AG04450 (cell line): ENCODE measurements around the gene ERRFI1. TPM values are rescaled to one million over a fixed set of nuclear protein-coding genes. Genes with fewer than 3 reads are reported as not detected.

Source experiments
- CTCF ChIA-PET: fragments of 300-600, 350-600 bp; formaldehyde crosslinking; extraction: SDS; loops from one replicate; lab custom pipeline; 2022; ENCODE audit warnings: antibody characterized with exemption, inconsistent platforms; lab: Charles Lee
- POLR2A ChIA-PET: fragments of 350-600 bp; formaldehyde crosslinking; extraction: SDS; loops from one replicate; lab custom pipeline; 2021; ENCODE audit warnings: antibody characterized with exemption, inconsistent platforms; lab: Yijun Ruan, JAX
- DNase-seq: peaks from one replicate; pipeline ENCODE4 v3.0.0-alpha.2; 2011; ENCODE audit warnings: low read depth, low spot score
- H3K27ac ChIP-seq: one replicate; pipeline ENCODE4 v1.5.1; 2012; ENCODE audit warnings: low read depth, low read length, control low read depth
- H3K27me3 ChIP-seq: one replicate; pipeline ENCODE4 v1.6.0; 2012; ENCODE audit warnings: low read length; ENCODE audit not compliant: control insufficient read depth, insufficient read depth
- H3K4me3 ChIP-seq: 2 replicates; pipeline ENCODE4 v1.5.1; 2011; ENCODE audit warnings: mild to moderate bottlenecking, low read depth, low read length, control low read depth
- H3K9me3 ChIP-seq: 2 replicates; pipeline ENCODE4 v1.5.1; 2012; ENCODE audit warnings: low read length; ENCODE audit not compliant: control insufficient read depth, insufficient read depth
- polyA plus RNA-seq: library from polyadenylated mRNA; depleted of rRNA; stranded (reverse); fragments of >200 nt; gene quantifications from 2 replicates; pipeline ENCODE4 v1.2.3, GENCODE V29; 2011
- TF ChIP-seq, protein P1 (sequence below): IDR thresholded peaks from 2 replicates; pipeline ENCODE4 v1.5.1; 2011; ENCODE audit warnings: low read depth, low read length, control low read depth, inconsistent platforms

Gene ERRFI1
- polyA plus RNA-seq, 1 experiment: 105 TPM

DNA sequence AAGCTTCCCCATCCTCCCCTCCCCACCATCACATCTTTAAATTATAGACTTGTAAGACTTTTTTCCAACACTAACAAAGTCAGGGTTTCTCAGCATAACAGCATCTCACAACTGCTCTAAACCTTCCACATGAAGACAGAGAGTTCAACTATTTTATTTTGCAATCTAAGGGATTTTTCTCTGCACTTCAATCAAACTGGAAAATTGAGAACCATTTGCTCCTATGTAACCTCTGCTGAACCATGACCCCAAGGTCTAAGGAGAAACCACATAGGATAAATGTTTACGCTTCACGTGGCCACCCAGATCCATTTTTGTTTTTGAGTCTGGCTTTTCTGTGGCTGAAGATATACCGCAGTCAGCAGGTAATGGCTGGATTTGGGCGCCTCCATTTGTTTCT lies 13.2 kb downstream of the ERRFI1 start:
- TF ChIP-seq, protein P1, sequence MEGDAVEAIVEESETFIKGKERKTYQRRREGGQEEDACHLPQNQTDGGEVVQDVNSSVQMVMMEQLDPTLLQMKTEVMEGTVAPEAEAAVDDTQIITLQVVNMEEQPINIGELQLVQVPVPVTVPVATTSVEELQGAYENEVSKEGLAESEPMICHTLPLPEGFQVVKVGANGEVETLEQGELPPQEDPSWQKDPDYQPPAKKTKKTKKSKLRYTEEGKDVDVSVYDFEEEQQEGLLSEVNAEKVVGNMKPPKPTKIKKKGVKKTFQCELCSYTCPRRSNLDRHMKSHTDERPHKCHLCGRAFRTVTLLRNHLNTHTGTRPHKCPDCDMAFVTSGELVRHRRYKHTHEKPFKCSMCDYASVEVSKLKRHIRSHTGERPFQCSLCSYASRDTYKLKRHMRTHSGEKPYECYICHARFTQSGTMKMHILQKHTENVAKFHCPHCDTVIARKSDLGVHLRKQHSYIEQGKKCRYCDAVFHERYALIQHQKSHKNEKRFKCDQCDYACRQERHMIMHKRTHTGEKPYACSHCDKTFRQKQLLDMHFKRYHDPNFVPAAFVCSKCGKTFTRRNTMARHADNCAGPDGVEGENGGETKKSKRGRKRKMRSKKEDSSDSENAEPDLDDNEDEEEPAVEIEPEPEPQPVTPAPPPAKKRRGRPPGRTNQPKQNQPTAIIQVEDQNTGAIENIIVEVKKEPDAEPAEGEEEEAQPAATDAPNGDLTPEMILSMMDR: no peak
- ChIA-PET POLR2A (no interaction called here), CTCF (interaction anchor here (2.7 to 6.9 kb wide), 3 partner anchors 37 to 337 kb away, joined by 21 to 68 read pairs (median 28); no protein-coding TSS in a partner anchor)
- Histone ChIP-seq H3K27ac (no peak overlapping the region), H3K9me3 (no peaks in the 10 kb centered on the region), H3K27me3 (no peaks in the 10 kb centered on the region), H3K4me3 (no peak overlapping the region)
- DNase-seq: no peak

DNA sequence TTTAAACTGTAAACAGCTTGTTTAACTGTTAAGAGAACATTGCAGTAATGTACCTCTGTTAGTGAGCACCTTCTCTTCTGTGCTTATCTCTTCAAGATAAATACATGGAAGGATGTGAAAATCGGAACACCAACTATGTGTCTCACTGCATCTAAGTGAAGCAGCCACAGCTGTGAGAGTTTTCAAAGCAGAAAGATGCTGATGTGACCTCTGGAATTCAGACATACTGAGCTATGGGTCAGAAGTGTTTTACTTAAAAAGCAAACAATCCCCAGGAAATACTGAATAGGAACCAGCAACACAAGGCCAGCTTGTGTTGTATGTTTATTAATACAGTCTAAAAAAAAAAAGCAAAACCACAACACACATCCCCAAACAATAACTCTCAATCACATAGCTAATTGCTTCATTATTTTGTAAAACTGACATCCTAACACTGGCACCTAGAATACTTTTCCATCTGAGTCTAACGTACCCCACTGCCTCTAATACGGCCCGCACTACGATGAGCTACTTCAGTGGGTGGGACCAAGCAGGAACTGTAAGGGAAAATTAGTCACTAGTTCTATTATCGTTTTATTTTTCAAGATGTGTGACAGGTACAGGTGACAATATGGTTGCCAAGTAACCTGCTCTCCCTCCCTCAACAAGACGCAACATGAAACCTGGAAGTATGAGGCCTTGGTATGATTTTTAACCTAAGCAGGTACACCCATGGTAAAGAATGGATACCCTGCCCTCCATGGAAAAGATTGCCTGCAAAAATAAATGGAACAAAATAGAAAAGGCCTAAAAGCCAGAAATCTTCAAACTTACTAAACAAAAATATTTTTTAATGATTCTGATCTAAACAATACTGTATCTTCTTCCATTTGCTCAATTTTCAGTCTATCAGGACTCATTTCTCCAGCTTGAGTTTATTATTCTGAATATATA lies 13.9 kb downstream of the ERRFI1 start:
- Histone ChIP-seq H3K9me3 (no peaks in the 10 kb centered on the region), H3K27me3 (no peaks in the 10 kb centered on the region), H3K4me3 (no peak overlapping the region), H3K27ac (peak overlapping the region; percentile 0)
- no peak for DNase-seq
- CTCF ChIA-PET: interaction anchor here (1.0 to 2.7 kb wide), 4 partner anchors 30 to 302 kb away, joined by 4 to 21 read pairs (median 8); no protein-coding TSS in a partner anchor
- POLR2A ChIA-PET: interaction anchor here (0.5 to 0.9 kb wide), 4 partner anchors 155 to 356 kb away, joined by 3 to 8 read pairs (median 5); no protein-coding TSS in a partner anchor
- TF ChIP-seq, protein P1: no peak

GRCh38 chr1:8011016-8011415 lies 15.1 kb downstream of the ERRFI1 start:
- Histone ChIP-seq H3K27ac (no peak overlapping the region), H3K9me3 (no peaks in the 10 kb centered on the region), H3K4me3 (no peak overlapping the region), H3K27me3 (no peaks in the 10 kb centered on the region)
- TF ChIP-seq, protein P1: no peak
- ChIA-PET POLR2A (no interaction called here), CTCF (interaction anchor here (0.9 to 2.7 kb wide), 4 partner anchors 29 to 304 kb away, joined by 3 to 21 read pairs (median 8); no protein-coding TSS in a partner anchor)
- no peak for DNase-seq

- POLR2A ChIA-PET: no interaction called here
- DNase-seq: no peak
- Histone ChIP-seq H3K4me3 (no peak overlapping the region), H3K27me3 (no peaks in the 10 kb centered on the region), H3K27ac (no peak overlapping the region), H3K9me3 (no peaks in the 10 kb centered on the region)
- CTCF ChIA-PET: interaction anchor here (0.9 kb wide), 1 partner anchor 35 kb away, joined by 3 read pairs; no protein-coding TSS in a partner anchor
- TF ChIP-seq, protein P1: no peak
Observed at GRCh38 chr1:8010080-8010664, 15.9 kb downstream of the ERRFI1 start.
